GM19372 (cell line): ENCODE results near the gene ANKRD65.
"Not testable (repeated sequence)": the region's sequence is repeated elsewhere in the genome, so short reads cannot be mapped to it uniquely, and the experiment has no call there.

ENCODE experiments used
- ATAC-seq: cut with Tn5 transposase; IDR thresholded peaks from one replicate; pipeline ENCODE4 v1.9.1; 2021; ENCODE audit warnings: mild to moderate bottlenecking, low read depth, moderate library complexity; ENCODE audit not compliant: unreplicated experiment

The ANKRD65 gene

GRCh38 chr1:1421147-1421906, at the start of gene ANKRD65:
Gene ANKRD65, minus strand, starts transcription at chr1:1421276. Its CDS starts 271 bp downstream, at chr1:1421005.
- ATAC-seq, result no peak

DNA sequence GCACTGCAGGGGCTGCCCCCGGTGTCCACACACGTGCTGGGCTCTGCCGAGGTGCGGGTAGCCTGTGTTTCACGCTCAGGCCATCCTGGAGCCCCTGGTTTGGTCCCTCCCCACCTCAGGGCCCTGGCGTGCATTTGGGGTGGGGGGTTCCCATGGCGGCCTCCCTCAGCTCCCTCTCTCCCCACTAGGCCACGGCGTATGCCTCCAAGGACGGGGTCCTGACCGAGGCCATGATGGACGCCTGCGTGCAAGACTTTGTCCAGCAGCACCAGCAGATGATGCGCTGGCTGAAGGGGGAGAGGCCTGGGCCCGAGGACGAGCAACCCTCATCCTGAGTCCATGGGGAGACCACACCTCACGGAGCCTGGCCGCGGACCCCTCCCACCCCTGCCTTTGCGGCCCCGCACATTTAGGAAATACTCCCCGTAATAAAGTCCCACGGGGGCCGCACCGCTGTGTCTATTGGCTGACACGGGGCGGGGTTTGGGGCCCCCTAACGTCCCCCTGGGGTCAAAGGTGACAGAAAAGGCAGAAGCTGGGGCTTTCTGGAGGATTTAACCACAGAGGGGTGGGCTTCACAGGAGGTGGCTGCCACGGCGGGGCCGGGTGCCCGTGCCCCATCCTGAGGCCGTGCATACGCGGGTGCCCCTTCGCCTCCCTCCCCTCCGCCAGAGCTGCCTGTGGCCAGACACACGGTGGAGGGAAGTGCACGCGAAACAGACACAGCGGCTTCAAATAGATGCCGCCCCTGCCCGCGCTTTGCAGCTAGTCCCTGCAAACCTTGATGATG, 47.3 kb upstream of the ANKRD65 start:
- not testable (repeated sequence) for ATAC-seq

DNA sequence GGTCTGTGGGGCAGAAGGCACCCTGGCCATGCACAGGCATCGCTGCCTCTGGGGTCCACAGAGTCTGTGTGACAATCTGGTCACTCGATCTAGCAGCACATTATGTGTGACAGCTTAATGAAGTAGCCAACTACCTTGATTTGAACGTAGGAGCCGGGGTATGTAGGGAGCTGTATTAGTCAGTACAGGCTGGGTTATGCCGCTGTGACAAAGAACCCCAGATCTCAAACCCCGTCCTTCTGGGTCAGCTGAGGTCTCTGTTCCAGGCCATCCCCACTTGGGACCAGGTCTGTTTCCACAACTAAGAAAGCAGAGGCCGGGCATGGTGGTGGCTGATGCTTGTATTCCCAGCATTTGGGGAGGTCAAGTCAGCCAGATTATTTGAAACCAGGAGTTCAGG, 42.2 kb upstream of the ANKRD65 start:
- no peak for ATAC-seq

DNA sequence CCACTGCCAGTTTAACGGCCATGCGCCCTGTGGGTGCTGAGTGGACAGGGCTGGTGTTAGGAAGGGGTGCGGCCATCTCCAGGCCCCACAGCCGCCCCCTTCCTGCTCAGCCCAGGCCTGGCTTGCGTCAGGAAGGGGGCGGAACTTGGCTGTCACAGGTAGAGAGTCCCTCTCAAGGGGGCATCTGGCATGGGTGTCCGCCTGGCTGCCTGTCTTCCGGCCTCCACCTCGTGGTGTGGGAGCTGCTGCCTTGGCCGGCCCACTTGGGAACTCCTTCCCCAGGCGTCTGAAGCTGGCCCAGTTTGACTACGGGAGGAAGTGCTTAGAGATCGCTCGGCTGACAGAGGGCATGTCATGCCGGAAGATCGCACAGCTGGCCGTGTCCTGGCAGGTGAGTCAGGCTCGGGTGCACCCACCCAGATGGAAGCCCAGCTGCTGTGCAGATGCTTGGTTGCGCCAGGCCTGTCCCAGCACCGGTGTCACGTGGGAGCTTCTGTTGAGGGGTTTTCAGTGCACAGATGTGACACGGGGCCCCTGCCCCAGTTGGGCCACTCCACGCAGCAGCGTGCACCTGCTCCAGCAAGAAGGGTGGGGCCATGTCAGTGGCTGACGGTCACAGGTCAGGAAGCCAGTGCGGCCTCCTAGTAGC, 41.4 kb upstream of the ANKRD65 start:
- ATAC-seq, result no peak

GRCh38 chr1:1461721-1462317, 40.7 kb upstream of the ANKRD65 start:
- no peak for ATAC-seq

GRCh38 chr1:1460540-1461130, 39.6 kb upstream of the ANKRD65 start:
- no peak for ATAC-seq

- ATAC-seq, result not testable (repeated sequence)
These were observed 38.6 kb upstream of the ANKRD65 start for GRCh38 chr1:1459711-1460110.

DNA sequence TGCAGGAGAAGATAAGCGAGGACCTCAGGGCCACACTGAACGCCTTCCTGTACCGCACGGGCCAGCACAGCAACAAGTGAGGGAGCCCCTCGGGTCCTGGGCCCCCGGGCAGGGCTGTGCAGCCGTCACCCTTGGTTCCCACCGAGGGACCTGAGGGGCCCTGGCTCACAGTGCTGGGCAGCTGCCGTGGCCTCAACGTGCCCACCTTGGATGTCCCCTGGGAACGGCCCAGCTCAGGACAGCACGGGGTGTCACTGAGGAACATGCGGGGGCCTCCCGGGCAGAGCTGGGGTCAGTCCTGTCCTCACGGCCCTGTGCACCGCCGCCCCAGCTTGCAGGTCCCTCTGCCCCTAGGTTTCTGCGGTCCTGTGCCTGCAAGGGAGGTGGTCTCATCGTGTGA, 38.1 kb upstream of the ANKRD65 start:
- not testable (repeated sequence) for ATAC-seq

DNA sequence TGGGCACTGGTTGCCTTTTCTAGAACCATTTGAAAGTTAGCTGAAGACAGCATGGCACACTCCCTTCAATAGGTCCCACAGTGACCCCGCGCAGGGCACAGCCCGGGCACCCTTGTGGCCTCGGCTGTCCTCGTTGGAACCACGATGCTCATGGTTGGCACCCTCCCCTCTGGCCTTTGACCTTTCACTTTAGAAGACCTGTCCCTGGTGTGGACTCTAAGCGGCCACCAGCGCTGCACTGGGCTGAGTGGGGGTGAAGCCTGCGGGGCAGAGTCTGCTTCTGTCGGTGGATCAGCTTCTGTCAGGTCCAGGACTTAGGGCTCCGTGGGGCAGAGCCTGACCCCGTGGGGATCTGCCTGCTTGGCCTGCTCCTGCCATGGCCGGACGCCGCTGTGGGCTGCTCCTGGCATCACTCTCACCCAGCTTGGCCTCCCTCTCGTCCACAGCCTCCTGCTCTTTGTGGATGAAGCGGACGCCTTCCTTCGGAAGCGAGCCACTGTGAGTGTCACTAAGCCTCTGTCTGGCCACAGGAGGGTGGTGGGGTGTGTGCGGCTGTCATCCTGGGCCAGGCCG, 35.7 kb upstream of the ANKRD65 start:
- not testable (repeated sequence) for ATAC-seq

DNA sequence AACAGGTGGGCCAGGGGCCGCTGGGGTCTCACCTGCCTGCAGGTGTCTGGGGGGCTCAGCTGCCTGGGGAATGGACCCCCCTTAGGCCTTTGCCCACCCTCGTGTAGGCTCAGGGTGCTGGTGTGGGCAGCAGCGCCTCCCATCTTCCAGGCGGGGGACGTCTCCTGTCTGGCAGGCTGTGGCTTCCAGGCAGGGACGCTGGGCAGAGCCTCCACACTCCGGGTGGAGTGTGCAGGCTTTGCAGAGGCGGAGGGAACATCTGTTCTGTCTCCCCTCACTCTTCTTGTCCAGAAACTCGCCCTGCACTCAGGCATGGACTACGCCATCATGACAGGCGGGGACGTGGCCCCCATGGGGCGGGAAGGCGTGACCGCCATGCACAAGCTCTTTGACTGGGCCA, 34.9 kb upstream of the ANKRD65 start:
- not testable (repeated sequence) for ATAC-seq

GRCh38 chr1:1455366-1455884, 34.3 kb upstream of the ANKRD65 start:
- ATAC-seq, result no peak

GRCh38 chr1:1454286-1455056, 33.4 kb upstream of the ANKRD65 start:
- not testable (repeated sequence) for ATAC-seq

- ATAC-seq, result no peak
These were observed 31.8 kb upstream of the ANKRD65 start for GRCh38 chr1:1452882-1453281.

GRCh38 chr1:1452365-1452739, 31.3 kb upstream of the ANKRD65 start:
- ATAC-seq, result not testable (repeated sequence)

DNA sequence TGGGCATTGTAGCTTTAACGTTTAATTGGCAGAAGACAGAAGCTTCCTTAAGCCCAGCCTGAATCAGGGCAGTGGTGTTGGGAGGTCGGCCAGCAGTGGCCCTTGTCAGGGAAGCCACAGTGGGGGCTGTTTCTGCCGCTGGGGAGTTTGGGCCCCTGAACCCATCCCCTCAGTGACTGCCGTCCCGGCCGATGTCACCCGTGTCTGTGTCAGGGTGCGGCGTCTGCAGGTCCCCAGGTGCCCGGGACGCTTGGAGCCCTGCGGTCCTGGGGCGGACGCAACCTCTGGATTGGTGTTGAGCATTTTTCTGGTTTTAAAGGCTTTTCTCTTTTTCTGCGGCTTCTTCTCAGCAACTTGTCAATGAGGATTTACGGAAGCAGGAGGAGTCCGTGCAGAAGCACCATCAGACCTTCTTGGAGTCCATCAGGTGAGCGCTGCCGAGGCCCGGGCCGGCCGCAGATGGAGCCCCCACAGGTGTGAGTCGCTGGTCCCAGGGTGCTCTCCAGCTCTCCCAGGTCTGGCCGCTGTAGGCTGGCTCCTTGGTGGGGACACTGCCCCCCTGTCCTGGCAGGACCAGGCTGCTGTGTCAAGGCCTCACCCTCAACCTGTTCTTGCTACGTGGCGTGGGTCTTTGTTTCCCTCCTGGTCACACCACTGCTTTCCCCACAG, 30.8 kb upstream of the ANKRD65 start:
- no peak for ATAC-seq

DNA sequence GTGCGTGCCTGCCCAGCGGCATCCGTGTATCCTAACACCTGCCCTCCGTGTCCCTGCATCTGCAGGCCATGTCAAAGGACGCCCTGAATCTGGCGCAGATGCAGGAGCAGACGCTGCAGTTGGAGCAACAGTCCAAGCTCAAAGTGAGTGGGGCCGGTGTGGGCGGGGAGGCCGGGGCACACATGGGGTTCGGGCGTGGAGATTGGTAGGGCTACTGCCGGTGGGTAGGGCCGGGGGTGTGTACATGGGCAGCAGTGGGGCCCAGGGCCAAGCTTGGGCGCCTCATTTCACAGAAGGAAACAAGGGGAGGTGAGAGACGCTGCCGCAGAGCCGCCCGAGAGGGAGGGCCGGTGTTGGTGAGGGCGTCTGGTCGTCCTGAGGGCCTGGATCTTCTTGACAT, 29.5 kb upstream of the ANKRD65 start:
- ATAC-seq, result not testable (repeated sequence)

GRCh38 chr1:1449099-1449739, 28.1 kb upstream of the ANKRD65 start, which contains the start of gene ATAD3C:
Gene ATAD3C, plus strand, starts transcription at chr1:1449689. Its CDS starts 995 bp downstream, at chr1:1450684.
- no peak for ATAC-seq

- ATAC-seq, result not testable (repeated sequence)
These were observed 25.6 kb upstream of the ANKRD65 start for GRCh38 chr1:1446631-1447030.
